HG02642 (cell line): ENCODE results near the gene TMEM120B.

Source experiments
- ATAC-seq: cut with Tn5 transposase; IDR thresholded peaks from one replicate; pipeline ENCODE4 v1.9.1; 2021; ENCODE audit warnings: mild to moderate bottlenecking; ENCODE audit not compliant: unreplicated experiment, poor library complexity

The TMEM120B gene

GRCh38 chr12:121828306-121828705, 115.8 kb downstream of the TMEM120B start:
- no peak for ATAC-seq

- ATAC-seq: no peak
Observed at GRCh38 chr12:121828826-121829225, 116.3 kb downstream of the TMEM120B start.

- no peak for ATAC-seq
Observed at GRCh38 chr12:121829250-121829918, 116.8 kb downstream of the TMEM120B start.

GRCh38 chr12:121830134-121830533, 117.6 kb downstream of the TMEM120B start:
- no peak for ATAC-seq

- ATAC-seq: no peak
Observed at GRCh38 chr12:121830588-121831265, 118.2 kb downstream of the TMEM120B start.
